Measurements from ENCODE around the gene NIN. TPM values are rescaled to one million over a fixed set of nuclear protein-coding genes. Genes with fewer than 3 reads are reported as not detected.

Gene NIN
- total RNA-seq, 4 donors from 2014 or later, result 22.7 to 48.2 (median 36.8) TPM

GRCh38 chr14:50778721-50779483 is 52.1 kb downstream of the NIN start:
- no peak overlapping the region for H3K27ac ChIP-seq
- H3K4me1 ChIP-seq, result peaks cover 18% of the 10 kb centered on the region
- no peaks in the 10 kb centered on the region for H3K9me3 ChIP-seq
- no peak overlapping the region for H3K4me3 ChIP-seq
- no peaks in the 10 kb centered on the region for H3K36me3 ChIP-seq
- TF ChIP-seq POLR2AphosphoS5 (IDR thresholded peaks at IDR 0.05) (no peak), EP300 (IDR thresholded peaks at IDR 0.05) (no peak), CTCF (IDR thresholded peaks at IDR 0.05) (no peak), POLR2A (IDR thresholded peaks at IDR 0.05) (no peak)
- DNase-seq (ENCODE audit: low spot score in 2 of 2), result no peak
- 67% methylated on average over 8 of the region's 8 CpGs for WGBS
- H3K27me3 ChIP-seq, result no peaks in the 10 kb centered on the region

GRCh38 chr14:50776522-50776921 is 54.4 kb downstream of the NIN start:
- H3K4me1 ChIP-seq, result peaks cover 29% of the 10 kb centered on the region
- H3K27ac ChIP-seq, result no peak overlapping the region
- H3K36me3 ChIP-seq, result peaks cover 10% of the 10 kb centered on the region
- no peak for DNase-seq (ENCODE audit: low spot score in 2 of 2)
- H3K27me3 ChIP-seq, result no peaks in the 10 kb centered on the region
- TF ChIP-seq CTCF (IDR thresholded peaks at IDR 0.05), result no peak
- TF ChIP-seq EP300 (IDR thresholded peaks at IDR 0.05), result no peak
- TF ChIP-seq POLR2A (IDR thresholded peaks at IDR 0.05), result no peak
- no peak for TF ChIP-seq POLR2AphosphoS5 (IDR thresholded peaks at IDR 0.05)
- H3K9me3 ChIP-seq, result no peaks in the 10 kb centered on the region
- H3K4me3 ChIP-seq, result no peak overlapping the region

- H3K27ac ChIP-seq, result peak overlapping the region; percentile 80
- no peaks in the 10 kb centered on the region for H3K27me3 ChIP-seq
- peaks cover 32% of the 10 kb centered on the region for H3K4me1 ChIP-seq
- no peak for TF ChIP-seq CTCF (IDR thresholded peaks at IDR 0.05)
- TF ChIP-seq EP300 (IDR thresholded peaks at IDR 0.05), result no peak
- no peak for TF ChIP-seq POLR2AphosphoS5 (IDR thresholded peaks at IDR 0.05)
- TF ChIP-seq POLR2A (IDR thresholded peaks at IDR 0.05), result no peak
- peak overlapping the region; percentile 13 for H3K4me3 ChIP-seq
- DNase-seq (ENCODE audit: low spot score in 2 of 2), result no peak
- WGBS, result 50% methylated on average over 2 of the region's 2 CpGs
- peaks cover 21% of the 10 kb centered on the region for H3K36me3 ChIP-seq
- no peaks in the 10 kb centered on the region for H3K9me3 ChIP-seq
Measured at GRCh38 chr14:50775357-50775756, 55.6 kb downstream of the NIN start.

- 86% methylated on average over 8 of the region's 8 CpGs for WGBS
- Histone ChIP-seq H3K36me3 (peaks cover 28% of the 10 kb centered on the region), H3K4me3 (peak overlapping the region; percentile 13), H3K4me1 (peaks cover 33% of the 10 kb centered on the region), H3K27ac (peak overlapping the region; percentile 80), H3K27me3 (no peaks in the 10 kb centered on the region), H3K9me3 (no peaks in the 10 kb centered on the region)
- TF ChIP-seq POLR2AphosphoS5 (IDR thresholded peaks at IDR 0.05) (no peak), EP300 (IDR thresholded peaks at IDR 0.05) (no peak), CTCF (IDR thresholded peaks at IDR 0.05) (no peak), POLR2A (IDR thresholded peaks at IDR 0.05) (no peak)
- DNase-seq (ENCODE audit: low spot score in 2 of 2), result no peak
Measured at GRCh38 chr14:50774542-50775267, 56.3 kb downstream of the NIN start.
